ENCODE measurements around the gene RHOG.

DNA sequence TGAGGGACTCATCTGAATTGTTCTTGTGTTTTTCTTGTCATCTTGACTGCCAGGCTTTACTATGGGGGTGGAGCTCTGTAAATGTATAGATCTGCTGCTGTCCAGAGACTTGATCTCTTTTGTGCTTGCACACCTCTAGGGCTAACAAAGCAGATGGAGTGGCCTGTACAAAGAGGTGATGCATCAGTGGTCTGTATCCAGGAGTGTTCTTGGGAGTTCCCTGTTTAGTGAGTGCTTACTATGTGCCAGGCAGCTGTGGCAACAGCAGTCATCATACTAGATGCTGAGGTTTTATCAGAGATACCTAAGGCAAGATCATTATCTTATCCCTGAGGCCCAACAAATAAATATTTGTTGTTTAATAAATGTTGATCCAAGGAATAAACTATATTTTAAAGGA lies 48.1 kb upstream of the RHOG start:
- no peak for TF ChIP-seq POLR2A (IDR thresholded peaks at IDR 0.05; ENCODE audit: low read depth, low read length)
- TF ChIP-seq SPI1 (IDR thresholded peaks at IDR 0.05; ENCODE audit: low read depth, low read length): no peak

All from GM12891 (cell line).